SW480 (cell line): ENCODE measurements around the gene LRP1B.

Experiments
- DNase-seq: peaks from one replicate; pipeline ENCODE4 v3.0.0-alpha.2; 2016; ENCODE audit warnings: low spot score

LRP1B gene

GRCh38 chr2:142040556-142040955 is 90.3 kb downstream of the LRP1B start:
- no peak for DNase-seq

GRCh38 chr2:142038826-142039225 is 92.0 kb downstream of the LRP1B start:
- no peak for DNase-seq

- DNase-seq = no peak
Measured at GRCh38 chr2:142037744-142038143, 93.1 kb downstream of the LRP1B start.

- no peak for DNase-seq
Measured at GRCh38 chr2:142037066-142037465, 93.8 kb downstream of the LRP1B start.

- DNase-seq = no peak
Measured at GRCh38 chr2:142033393-142033792, 97.4 kb downstream of the LRP1B start.

- no peak for DNase-seq
Measured at GRCh38 chr2:142031656-142032055, 99.2 kb downstream of the LRP1B start.

- no peak for DNase-seq
Measured at GRCh38 chr2:142030735-142031134, 100.1 kb downstream of the LRP1B start.

GRCh38 chr2:142029974-142030373 is 100.8 kb downstream of the LRP1B start:
- no peak for DNase-seq

- DNase-seq = no peak
Measured at GRCh38 chr2:142025394-142025793, 105.4 kb downstream of the LRP1B start.

GRCh38 chr2:142020368-142020767 is 110.4 kb downstream of the LRP1B start:
- DNase-seq = no peak

GRCh38 chr2:142014536-142014935 is 116.3 kb downstream of the LRP1B start:
- no peak for DNase-seq

GRCh38 chr2:142012797-142013196 is 118.0 kb downstream of the LRP1B start:
- no peak for DNase-seq

- no peak for DNase-seq
Measured at GRCh38 chr2:142010477-142011270, 120.1 kb downstream of the LRP1B start.

- no peak for DNase-seq
Measured at GRCh38 chr2:142008135-142008744, 122.6 kb downstream of the LRP1B start.

- no peak for DNase-seq
Measured at GRCh38 chr2:141994066-141994465, 136.8 kb downstream of the LRP1B start.

- DNase-seq = no peak
Measured at GRCh38 chr2:141992695-141993094, 138.1 kb downstream of the LRP1B start.

GRCh38 chr2:141968433-141968832 is 162.4 kb downstream of the LRP1B start:
- no peak for DNase-seq

GRCh38 chr2:141967980-141968379 is 162.8 kb downstream of the LRP1B start:
- DNase-seq = no peak

- DNase-seq = no peak
Measured at GRCh38 chr2:141967503-141967902, 163.3 kb downstream of the LRP1B start.

GRCh38 chr2:141959941-141960340 is 170.9 kb downstream of the LRP1B start:
- DNase-seq = no peak

- DNase-seq = no peak
Measured at GRCh38 chr2:141959016-141959415, 171.8 kb downstream of the LRP1B start.

GRCh38 chr2:141957827-141958450 is 172.9 kb downstream of the LRP1B start:
- no peak for DNase-seq

- DNase-seq = no peak
Measured at GRCh38 chr2:141957321-141957720, 173.5 kb downstream of the LRP1B start.
